GM12878 (cell line): Measurements from ENCODE around the gene TTLL3.

Experiments
- BCL3 ChIP-seq: IDR thresholded peaks from 2 replicates; pipeline ENCODE4 v1.6.1; 2011; ENCODE audit warnings: borderline replicate concordance, low read depth, mild to moderate bottlenecking, moderate library complexity, low read length; ENCODE audit not compliant: insufficient read depth, poor library complexity, severe bottlenecking
- CBX5 ChIP-seq: sonication (generic); IDR thresholded peaks from 2 replicates; pipeline ENCODE4 v1.6.1; 2016; ENCODE audit warnings: low read depth, moderate library complexity, mild to moderate bottlenecking, inconsistent platforms
- CHD1 ChIP-seq: IDR thresholded peaks from 2 replicates; pipeline ENCODE4 v1.6.1; 2012; ENCODE audit warnings: low read depth, low read length, improper control_type of control experiment
- CREB1 ChIP-seq: IDR thresholded peaks from 2 replicates; pipeline ENCODE4 v1.6.1; 2012; ENCODE audit warnings: low read depth, mild to moderate bottlenecking, inconsistent platforms
- ETV6 ChIP-seq, 2 experiments: fragments of 450-650 bp in 1 of 2; IDR thresholded peaks in 1 of 2; conservative IDR thresholded peaks in 1 of 2; 2 replicates each; pipeline ENCODE4 v1.6.1; 2014; ENCODE audit warnings: antibody characterized with exemption in 1 of 2, borderline replicate concordance in 1 of 2, low read depth in 1 of 2, mild to moderate bottlenecking in 1 of 2, moderate library complexity in 1 of 2
- PML ChIP-seq: IDR thresholded peaks from 2 replicates; pipeline ENCODE4 v1.6.1; 2012; ENCODE audit warnings: low read length, inconsistent platforms
- POLR2A ChIP-seq: IDR thresholded peaks from 2 replicates; pipeline ENCODE4 v1.6.1; 2011; ENCODE audit warnings: low read depth, mild to moderate bottlenecking, low read length
- SUZ12 ChIP-seq: fragments of 200-600 bp; sonication (generic); IDR thresholded peaks from one replicate; pipeline ENCODE4 v1.6.1; 2018; ENCODE audit warnings: antibody characterized with exemption, mild to moderate bottlenecking; ENCODE audit not compliant: unreplicated experiment
- TF ChIP-seq, protein P1 (sequence below), 3 experiments: IDR thresholded peaks in 2 of 3; conservative IDR thresholded peaks in 1 of 3; 2 replicates each; pipeline ENCODE4 v1.5.1; 2011; ENCODE audit warnings: low read depth in 3 of 3, low read length in 3 of 3, mild to moderate bottlenecking in 3 of 3, control low read depth in 2 of 3, moderate library complexity in 2 of 3, inconsistent platforms in 1 of 3, mixed read lengths in 1 of 3; ENCODE audit not compliant: control insufficient read depth in 2 of 3, insufficient read depth in 1 of 3; ENCODE audit errors: extremely low read depth in 1 of 3
- TF ChIP-seq, protein P2 (sequence below): IDR thresholded peaks from 2 replicates; pipeline ENCODE4 v1.6.1; 2011; ENCODE audit warnings: mild to moderate bottlenecking, low read depth, low read length, moderate library complexity; ENCODE audit not compliant: insufficient replicate concordance
- TF ChIP-seq, protein P3 (sequence below): IDR thresholded peaks from 2 replicates; pipeline ENCODE4 v1.6.1; 2012; ENCODE audit warnings: low read depth, low read length, improper control_type of control experiment

DNA sequence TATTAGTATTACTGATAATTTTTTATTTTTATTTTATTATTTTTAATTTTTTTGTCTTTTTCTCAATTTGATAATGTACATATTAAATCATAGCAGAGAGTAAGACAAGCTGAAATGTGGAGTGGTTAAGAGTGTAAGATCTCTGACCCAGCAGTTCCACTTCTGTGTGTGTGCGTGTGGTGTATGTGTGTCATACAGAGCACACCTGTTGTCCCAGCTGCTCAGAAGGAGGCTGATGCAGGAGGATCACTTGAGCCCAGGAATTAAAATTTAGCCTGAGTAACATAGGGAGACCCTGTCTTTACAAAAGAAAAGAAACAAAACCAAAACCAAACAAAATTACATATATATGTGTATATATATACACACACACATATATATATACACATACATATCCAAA, 71.4 kb downstream of the TTLL3 start:
- TF ChIP-seq, protein P1, sequence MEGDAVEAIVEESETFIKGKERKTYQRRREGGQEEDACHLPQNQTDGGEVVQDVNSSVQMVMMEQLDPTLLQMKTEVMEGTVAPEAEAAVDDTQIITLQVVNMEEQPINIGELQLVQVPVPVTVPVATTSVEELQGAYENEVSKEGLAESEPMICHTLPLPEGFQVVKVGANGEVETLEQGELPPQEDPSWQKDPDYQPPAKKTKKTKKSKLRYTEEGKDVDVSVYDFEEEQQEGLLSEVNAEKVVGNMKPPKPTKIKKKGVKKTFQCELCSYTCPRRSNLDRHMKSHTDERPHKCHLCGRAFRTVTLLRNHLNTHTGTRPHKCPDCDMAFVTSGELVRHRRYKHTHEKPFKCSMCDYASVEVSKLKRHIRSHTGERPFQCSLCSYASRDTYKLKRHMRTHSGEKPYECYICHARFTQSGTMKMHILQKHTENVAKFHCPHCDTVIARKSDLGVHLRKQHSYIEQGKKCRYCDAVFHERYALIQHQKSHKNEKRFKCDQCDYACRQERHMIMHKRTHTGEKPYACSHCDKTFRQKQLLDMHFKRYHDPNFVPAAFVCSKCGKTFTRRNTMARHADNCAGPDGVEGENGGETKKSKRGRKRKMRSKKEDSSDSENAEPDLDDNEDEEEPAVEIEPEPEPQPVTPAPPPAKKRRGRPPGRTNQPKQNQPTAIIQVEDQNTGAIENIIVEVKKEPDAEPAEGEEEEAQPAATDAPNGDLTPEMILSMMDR (IDR thresholded peaks at IDR 0.05 in 2 of 3, conservative IDR thresholded peaks at IDR 0.05 in 1 of 3; ENCODE audit: control insufficient read depth in 2 of 3, extremely low read depth in 1 of 3, insufficient read depth in 1 of 3, low read depth in 3 of 3, low read length in 3 of 3): no peak
- TF ChIP-seq, protein P2, sequence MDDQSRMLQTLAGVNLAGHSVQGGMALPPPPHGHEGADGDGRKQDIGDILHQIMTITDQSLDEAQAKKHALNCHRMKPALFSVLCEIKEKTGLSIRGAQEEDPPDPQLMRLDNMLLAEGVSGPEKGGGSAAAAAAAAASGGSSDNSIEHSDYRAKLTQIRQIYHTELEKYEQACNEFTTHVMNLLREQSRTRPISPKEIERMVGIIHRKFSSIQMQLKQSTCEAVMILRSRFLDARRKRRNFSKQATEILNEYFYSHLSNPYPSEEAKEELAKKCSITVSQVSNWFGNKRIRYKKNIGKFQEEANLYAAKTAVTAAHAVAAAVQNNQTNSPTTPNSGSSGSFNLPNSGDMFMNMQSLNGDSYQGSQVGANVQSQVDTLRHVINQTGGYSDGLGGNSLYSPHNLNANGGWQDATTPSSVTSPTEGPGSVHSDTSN: no peak
- TF ChIP-seq ETV6 (conservative IDR thresholded peaks at IDR 0.05 in 1 of 2, IDR thresholded peaks at IDR 0.05 in 1 of 2; ENCODE audit: borderline replicate concordance in 1 of 2, low read depth in 1 of 2): no peak
- no peak for TF ChIP-seq CBX5
- TF ChIP-seq POLR2A: no peak
- no peak for TF ChIP-seq PML
- TF ChIP-seq, protein P3, sequence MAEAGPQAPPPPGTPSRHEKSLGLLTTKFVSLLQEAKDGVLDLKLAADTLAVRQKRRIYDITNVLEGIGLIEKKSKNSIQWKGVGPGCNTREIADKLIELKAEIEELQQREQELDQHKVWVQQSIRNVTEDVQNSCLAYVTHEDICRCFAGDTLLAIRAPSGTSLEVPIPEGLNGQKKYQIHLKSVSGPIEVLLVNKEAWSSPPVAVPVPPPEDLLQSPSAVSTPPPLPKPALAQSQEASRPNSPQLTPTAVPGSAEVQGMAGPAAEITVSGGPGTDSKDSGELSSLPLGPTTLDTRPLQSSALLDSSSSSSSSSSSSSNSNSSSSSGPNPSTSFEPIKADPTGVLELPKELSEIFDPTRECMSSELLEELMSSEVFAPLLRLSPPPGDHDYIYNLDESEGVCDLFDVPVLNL: no peak
- TF ChIP-seq CREB1: no peak
- TF ChIP-seq CHD1: no peak
- no peak for TF ChIP-seq SUZ12
- TF ChIP-seq BCL3: no peak
